Measurements from ENCODE around the gene ZKSCAN4.

The ZKSCAN4 gene

GRCh38 chr6:28257042-28257441 is 5.0 kb upstream of the ZKSCAN4 start:
- Histone ChIP-seq H3K4me3 (ENCODE audit: low read depth, low read length) (no peak overlapping the region), H3K36me3 (no peaks in the 10 kb centered on the region), H3K27me3 (0 out of 2 replicates have a peak, but pooled peaks cover 5% of the 10 kb centered on the region), H3K4me1 (0 out of 2 replicates have a peak, but pooled peaks cover 5% of the 10 kb centered on the region), H3K9me3 (no peaks in the 10 kb centered on the region)
- no peak for DNase-seq
- TF ChIP-seq CTCF (IDR thresholded peaks at IDR 0.05; ENCODE audit: low read depth, low read length) = no peak

GRCh38 chr6:28254121-28254519 is 2.1 kb upstream of the ZKSCAN4 start:
- Histone ChIP-seq H3K4me3 (ENCODE audit: low read depth, low read length) (no peak overlapping the region), H3K9me3 (no peaks in the 10 kb centered on the region), H3K27me3 (no peaks in the 10 kb centered on the region), H3K36me3 (no peaks in the 10 kb centered on the region), H3K4me1 (0 out of 2 replicates have a peak, but pooled peaks cover 5% of the 10 kb centered on the region)
- no peak for DNase-seq
- no peak for TF ChIP-seq CTCF (IDR thresholded peaks at IDR 0.05; ENCODE audit: low read depth, low read length)

GRCh38 chr6:28251661-28252008 is 434 bp downstream of the ZKSCAN4 start:
- DNase-seq = peak; percentile 21

GRCh38 chr6:28250747-28251146 is 1.3 kb downstream of the ZKSCAN4 start:
- no peaks in the 10 kb centered on the region for H3K9me3 ChIP-seq
- H3K4me1 ChIP-seq = 0 out of 2 replicates have a peak, but pooled peaks cover 5% of the 10 kb centered on the region
- peaks cover 8% of the 10 kb centered on the region for H3K36me3 ChIP-seq
- H3K27me3 ChIP-seq = no peaks in the 10 kb centered on the region
- H3K4me3 ChIP-seq (ENCODE audit: low read depth, low read length) = peak overlapping the region; percentile 95
- no peak for TF ChIP-seq CTCF (IDR thresholded peaks at IDR 0.05; ENCODE audit: low read depth, low read length)
- DNase-seq = no peak

More at GRCh38 chr6:28251661-28252008, 434 bp downstream of the ZKSCAN4 start:
- Histone ChIP-seq H3K27me3 (no peaks in the 10 kb centered on the region), H3K4me3 (ENCODE audit: low read depth, low read length) (peak overlapping the region; percentile 95), H3K4me1 (0 out of 2 replicates have a peak, but pooled peaks cover 5% of the 10 kb centered on the region), H3K9me3 (no peaks in the 10 kb centered on the region), H3K36me3 (no peaks in the 10 kb centered on the region)
- TF ChIP-seq CTCF (IDR thresholded peaks at IDR 0.05; ENCODE audit: low read depth, low read length) = no peak

- Histone ChIP-seq H3K4me3 (ENCODE audit: low read depth, low read length) (no peak overlapping the region), H3K9me3 (no peaks in the 10 kb centered on the region), H3K4me1 (0 out of 2 replicates have a peak, but pooled peaks cover 5% of the 10 kb centered on the region), H3K36me3 (peaks cover 21% of the 10 kb centered on the region), H3K27me3 (no peaks in the 10 kb centered on the region)
- DNase-seq = no peak
- no peak for TF ChIP-seq CTCF (IDR thresholded peaks at IDR 0.05; ENCODE audit: low read depth, low read length)
These were observed 3.2 kb downstream of the ZKSCAN4 start for GRCh38 chr6:28248916-28249315.

GRCh38 chr6:28245206-28245941 is 6.7 kb downstream of the ZKSCAN4 start:
- DNase-seq = no peak
- Histone ChIP-seq H3K4me3 (ENCODE audit: low read depth, low read length) (no peak overlapping the region), H3K36me3 (peaks cover 21% of the 10 kb centered on the region), H3K4me1 (no peaks in the 10 kb centered on the region), H3K9me3 (no peaks in the 10 kb centered on the region), H3K27me3 (no peaks in the 10 kb centered on the region)
- no peak for TF ChIP-seq CTCF (IDR thresholded peaks at IDR 0.05; ENCODE audit: low read depth, low read length)
